IMR-90 (cell line): ENCODE data around the gene SH3RF3. TPM values are rescaled to one million over a fixed set of nuclear protein-coding genes. Genes with fewer than 3 reads are reported as not detected.

ENCODE experiments used
- ATAC-seq: fragments of 200-7000 bp; cut with Tn5 transposase; 2 replicates; pipeline ENCODE4 v1.9.1; 2020; ENCODE audit warnings: low read depth, mild to moderate bottlenecking, moderate library complexity
- BruUV-seq: library from RNA; stranded (reverse); fragments of 400-500 nt; replicated peaks from 2 replicates; lab custom pipeline; 2021; lab: Mats Ljungman, UMichigan
- CTCF ChIA-PET: fragments of 300-600 bp; formaldehyde crosslinking; extraction: SDS; loops from one replicate; lab custom pipeline; 2021; ENCODE audit warnings: antibody characterized with exemption; lab: Yijun Ruan, JAX
- POLR2A ChIA-PET: fragments of 300-600 bp; sonication (Branson Sonifier 250); formaldehyde crosslinking; loops from one replicate; lab custom pipeline; 2022; ENCODE audit warnings: antibody characterized with exemption; ENCODE audit not compliant: unreplicated experiment; lab: Charles Lee
- DNase-seq: peaks from one replicate; pipeline ENCODE4 v3.0.0; 2013
- H2AFZ ChIP-seq: replicated peaks from 2 replicates; pipeline ENCODE3; 2013; ENCODE audit warnings: low read length, mild to moderate bottlenecking; ENCODE audit not compliant: poor library complexity
- H2AK5ac ChIP-seq: 2 replicates; pipeline ENCODE4 v1.6.1; 2013; ENCODE audit warnings: low read depth, low read length, inconsistent platforms
- H2AK9ac ChIP-seq: replicated peaks from 2 replicates; pipeline ENCODE3; 2013; ENCODE audit warnings: mild to moderate bottlenecking, low read depth, low read length, moderate library complexity; ENCODE audit not compliant: poor library complexity
- H2BK120ac ChIP-seq: 2 replicates; pipeline ENCODE4 v1.6.1; 2013; ENCODE audit warnings: low read depth, low read length, inconsistent platforms
- H2BK15ac ChIP-seq: 3 replicates; pipeline ENCODE4 v1.6.1; 2013; ENCODE audit warnings: low read depth, low read length, inconsistent platforms
- H2BK20ac ChIP-seq: 2 replicates; pipeline ENCODE4 v1.6.1; 2013; ENCODE audit warnings: low read depth, mild to moderate bottlenecking, inconsistent platforms, low read length, moderate library complexity
- H2BK5ac ChIP-seq: 2 replicates; pipeline ENCODE4 v1.6.1; 2013; ENCODE audit warnings: mild to moderate bottlenecking, low read depth, low read length, inconsistent platforms; ENCODE audit not compliant: poor library complexity, severe bottlenecking
- H3K14ac ChIP-seq: replicated peaks from 2 replicates; pipeline ENCODE4 v1.6.1; 2013; ENCODE audit warnings: low read depth, low read length, inconsistent platforms
- H3K18ac ChIP-seq: 2 replicates; pipeline ENCODE4 v1.6.1; 2013; ENCODE audit warnings: low read depth, low read length, control low read depth
- H3K23ac ChIP-seq: 2 replicates; pipeline ENCODE4 v1.6.1; 2013; ENCODE audit warnings: low read depth, low read length, inconsistent platforms
- H3K27ac ChIP-seq: 2 replicates; pipeline ENCODE4 v1.5.1; 2013; ENCODE audit warnings: mild to moderate bottlenecking, control low read depth, low read length; ENCODE audit not compliant: insufficient read depth
- H3K27me3 ChIP-seq: 2 replicates; pipeline ENCODE4 v1.6.1; 2013; ENCODE audit warnings: low read length; ENCODE audit not compliant: control insufficient read depth, insufficient read depth
- H3K36me3 ChIP-seq: 2 replicates; pipeline ENCODE4 v1.6.1; 2013; ENCODE audit warnings: low read length, mixed read lengths; ENCODE audit not compliant: control insufficient read depth, insufficient read depth
- H3K4ac ChIP-seq: 2 replicates; pipeline ENCODE4 v1.6.1; 2013; ENCODE audit warnings: low read depth, low read length, inconsistent platforms
- H3K4me1 ChIP-seq: 2 replicates; pipeline ENCODE4 v1.6.1; 2013; ENCODE audit warnings: low read length, mixed read lengths; ENCODE audit not compliant: control insufficient read depth, insufficient read depth
- H3K4me2 ChIP-seq: 2 replicates; pipeline ENCODE4 v1.6.1; 2013; ENCODE audit warnings: low read depth, mild to moderate bottlenecking, control low read depth, low read length, moderate library complexity
- H3K4me3 ChIP-seq: 2 replicates; pipeline ENCODE4 v1.5.1; 2013; ENCODE audit warnings: low read depth, mild to moderate bottlenecking, control low read depth, low read length, moderate library complexity; ENCODE audit not compliant: insufficient read depth
- H3K56ac ChIP-seq: 2 replicates; pipeline ENCODE4 v1.6.1; 2013; ENCODE audit warnings: low read length, inconsistent platforms; ENCODE audit not compliant: insufficient read depth; ENCODE audit errors: extremely low read depth
- H3K79me1 ChIP-seq, 2 experiments: 2 replicates each; pipeline ENCODE4 v1.6.1; 2013; ENCODE audit warnings: low read length in 2 of 2, inconsistent platforms in 1 of 2, low read depth in 1 of 2
- H3K9ac ChIP-seq: 2 replicates; pipeline ENCODE4 v1.6.1; 2013; ENCODE audit warnings: low read depth, low read length, control low read depth
- H3K9me1 ChIP-seq: 2 replicates; pipeline ENCODE4 v1.6.1; 2013; ENCODE audit warnings: low read length, inconsistent platforms; ENCODE audit not compliant: insufficient read depth
- H3K9me3 ChIP-seq: 2 replicates; pipeline ENCODE4 v1.6.1; 2013; ENCODE audit warnings: low read length; ENCODE audit not compliant: control insufficient read depth, insufficient read depth
- H4K20me1 ChIP-seq: 2 replicates; pipeline ENCODE4 v1.6.1; 2013; ENCODE audit warnings: low read length, inconsistent platforms; ENCODE audit not compliant: insufficient read depth
- H4K5ac ChIP-seq: 2 replicates; pipeline ENCODE4 v1.6.1; 2013; ENCODE audit warnings: mild to moderate bottlenecking, low read depth, low read length, control low read depth
- H4K8ac ChIP-seq, 2 experiments: 2 replicates each; pipeline ENCODE4 v1.6.1; 2013; ENCODE audit warnings: low read depth in 2 of 2, low read length in 2 of 2, control low read depth in 1 of 2, inconsistent platforms in 1 of 2
- H4K91ac ChIP-seq: 2 replicates; pipeline ENCODE4 v1.6.1; 2013; ENCODE audit warnings: low read depth, low read length, inconsistent platforms; ENCODE audit not compliant: insufficient read depth
- CEBPB ChIP-seq: IDR thresholded peaks from 2 replicates; pipeline ENCODE4 v1.6.1; 2012; ENCODE audit warnings: low read depth, low read length, improper control_type of control experiment
- FOS ChIP-seq: fragments of 150-350 bp; IDR thresholded peaks from 2 replicates; pipeline ENCODE4 v1.6.1; 2016; ENCODE audit warnings: low read depth, low read length
- MAZ ChIP-seq: IDR thresholded peaks from 2 replicates; pipeline ENCODE4 v1.6.1; 2012; ENCODE audit warnings: low read depth, mild to moderate bottlenecking, low read length, improper control_type of control experiment, moderate library complexity, borderline replicate concordance
- NFE2L2 ChIP-seq: fragments of 150-350 bp; IDR thresholded peaks from 2 replicates; pipeline ENCODE4 v1.6.1; 2016; ENCODE audit warnings: low read depth, mild to moderate bottlenecking, low read length
- RFX5 ChIP-seq: IDR thresholded peaks from 2 replicates; pipeline ENCODE4 v1.8.0; 2012; ENCODE audit warnings: low read depth, mild to moderate bottlenecking, low read length, moderate library complexity
- WGBS, 2 experiments: methylation state at CpG; one replicate each; pipeline versions ENCODE4 v1.1.5 to v1.1.7; 2013; ENCODE audit warnings: missing lambda C conversion rate in 2 of 2; ENCODE audit not compliant: insufficient read length in 1 of 2; ENCODE audit errors: extremely low coverage in 2 of 2; 5-methylcytosine and 5-hydroxymethylcytosine counted together
- dilution Hi-C: fragments of 300-500 bp; cut with HindIII; formaldehyde crosslinking; loops from one replicate; pipeline ENCODE4 v1.14.3; 2018; ENCODE audit warnings: low sequenced_read_pairs; ENCODE audit not compliant: unreplicated experiment
- in situ Hi-C: fragments of 300-500 bp; cut with MboI; formaldehyde crosslinking; loops from 3 replicates; pipeline ENCODE4 v1.14.3; 2019; ENCODE audit warnings: low sequenced_read_pairs, inconsistent platforms, mixed read lengths
- intact Hi-C: fragments of 100-400 bp; cut with micrococcal nuclease; formaldehyde crosslinking; loops from 2 replicates; pipeline ENCODE4 v1.10.0; 2022
- polyA plus RNA-seq, 3 experiments: library from polyadenylated mRNA; depleted of rRNA; stranded (reverse); fragments of >200 nt; gene quantifications; 2 replicates each; pipeline ENCODE4 v1.2.3, GENCODE V29; 2012; ENCODE audit warnings: low replicate concordance in 1 of 3
- total RNA-seq: library from RNA; depleted of rRNA; stranded (reverse); fragments of >200 nt; gene quantifications from 2 replicates; pipeline ENCODE4 v1.2.3, GENCODE V29; 2012
- TF ChIP-seq, protein P1 (sequence below): conservative IDR thresholded peaks from 2 replicates; pipeline ENCODE4 v1.5.1; 2012; ENCODE audit warnings: mild to moderate bottlenecking, low read depth, low read length, improper control_type of control experiment
- TF ChIP-seq, protein P2 (sequence below): fragments of 150-350 bp; IDR thresholded peaks from 2 replicates; pipeline ENCODE4 v1.6.1; 2016; ENCODE audit warnings: low read depth, mild to moderate bottlenecking, low read length, moderate library complexity, borderline replicate concordance
- TF ChIP-seq, protein P3 (sequence below): fragments of 150-350 bp; IDR thresholded peaks from 2 replicates; pipeline ENCODE4 v1.6.1; 2017; ENCODE audit warnings: mild to moderate bottlenecking, antibody characterized with exemption, low read length, low read depth

Gene SH3RF3
- total and polyA plus RNA-seq, 2 of the 4 experiments (the other 2 are of a cell fraction) = 3.4 to 5.3 TPM

- Histone ChIP-seq H3K27ac (peak overlapping the region; percentile 95), H3K36me3 (no peaks in the 10 kb centered on the region), H2AFZ (peak overlapping the region; percentile 77), H2AK5ac (peak overlapping the region; percentile 98), H3K4me1 (peaks cover 47% of the 10 kb centered on the region), H3K23ac (peak overlapping the region; percentile 91), H2BK5ac (peak overlapping the region; percentile 93), H4K20me1 (peaks cover 25% of the 10 kb centered on the region), H4K91ac (peak overlapping the region; percentile 94), H3K14ac (peak overlapping the region; percentile 95), H3K27me3 (no peaks in the 10 kb centered on the region), H3K56ac (peak overlapping the region; percentile 90), H3K18ac (peak overlapping the region; percentile 82), H2BK15ac (peak overlapping the region; percentile 82; the same call in 2 of the 3 replicates), H2BK120ac (peak overlapping the region; percentile 96), H3K4ac (peak overlapping the region; percentile 97), H2BK20ac (peak overlapping the region; percentile 91), H3K9me3 (no peaks in the 10 kb centered on the region), H3K9me1 (peaks cover 47% of the 10 kb centered on the region), H4K5ac (peak overlapping the region; percentile 68), H4K8ac (peak overlapping the region; percentile 82 to 88), H3K4me2 (peak overlapping the region; percentile 43), H3K79me1 (peaks cover 58 to 93% of the 10 kb centered on the region in 2 experiments), H3K9ac (peak overlapping the region; percentile 54), H2AK9ac (peak overlapping the region; percentile 97), H3K4me3 (no peak overlapping the region)
- DNase-seq (peak; percentile 94), ATAC-seq (peak; percentile 68)
- no peak for TF ChIP-seq NFE2L2
- TF ChIP-seq CEBPB = peak; percentile 82
- TF ChIP-seq FOS = peak; percentile 85; the same call in 1 of the 2 replicates
- TF ChIP-seq, protein P1, sequence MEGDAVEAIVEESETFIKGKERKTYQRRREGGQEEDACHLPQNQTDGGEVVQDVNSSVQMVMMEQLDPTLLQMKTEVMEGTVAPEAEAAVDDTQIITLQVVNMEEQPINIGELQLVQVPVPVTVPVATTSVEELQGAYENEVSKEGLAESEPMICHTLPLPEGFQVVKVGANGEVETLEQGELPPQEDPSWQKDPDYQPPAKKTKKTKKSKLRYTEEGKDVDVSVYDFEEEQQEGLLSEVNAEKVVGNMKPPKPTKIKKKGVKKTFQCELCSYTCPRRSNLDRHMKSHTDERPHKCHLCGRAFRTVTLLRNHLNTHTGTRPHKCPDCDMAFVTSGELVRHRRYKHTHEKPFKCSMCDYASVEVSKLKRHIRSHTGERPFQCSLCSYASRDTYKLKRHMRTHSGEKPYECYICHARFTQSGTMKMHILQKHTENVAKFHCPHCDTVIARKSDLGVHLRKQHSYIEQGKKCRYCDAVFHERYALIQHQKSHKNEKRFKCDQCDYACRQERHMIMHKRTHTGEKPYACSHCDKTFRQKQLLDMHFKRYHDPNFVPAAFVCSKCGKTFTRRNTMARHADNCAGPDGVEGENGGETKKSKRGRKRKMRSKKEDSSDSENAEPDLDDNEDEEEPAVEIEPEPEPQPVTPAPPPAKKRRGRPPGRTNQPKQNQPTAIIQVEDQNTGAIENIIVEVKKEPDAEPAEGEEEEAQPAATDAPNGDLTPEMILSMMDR = no peak
- TF ChIP-seq, protein P2, sequence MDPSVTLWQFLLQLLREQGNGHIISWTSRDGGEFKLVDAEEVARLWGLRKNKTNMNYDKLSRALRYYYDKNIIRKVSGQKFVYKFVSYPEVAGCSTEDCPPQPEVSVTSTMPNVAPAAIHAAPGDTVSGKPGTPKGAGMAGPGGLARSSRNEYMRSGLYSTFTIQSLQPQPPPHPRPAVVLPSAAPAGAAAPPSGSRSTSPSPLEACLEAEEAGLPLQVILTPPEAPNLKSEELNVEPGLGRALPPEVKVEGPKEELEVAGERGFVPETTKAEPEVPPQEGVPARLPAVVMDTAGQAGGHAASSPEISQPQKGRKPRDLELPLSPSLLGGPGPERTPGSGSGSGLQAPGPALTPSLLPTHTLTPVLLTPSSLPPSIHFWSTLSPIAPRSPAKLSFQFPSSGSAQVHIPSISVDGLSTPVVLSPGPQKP = no peak
- TF ChIP-seq, protein P3, sequence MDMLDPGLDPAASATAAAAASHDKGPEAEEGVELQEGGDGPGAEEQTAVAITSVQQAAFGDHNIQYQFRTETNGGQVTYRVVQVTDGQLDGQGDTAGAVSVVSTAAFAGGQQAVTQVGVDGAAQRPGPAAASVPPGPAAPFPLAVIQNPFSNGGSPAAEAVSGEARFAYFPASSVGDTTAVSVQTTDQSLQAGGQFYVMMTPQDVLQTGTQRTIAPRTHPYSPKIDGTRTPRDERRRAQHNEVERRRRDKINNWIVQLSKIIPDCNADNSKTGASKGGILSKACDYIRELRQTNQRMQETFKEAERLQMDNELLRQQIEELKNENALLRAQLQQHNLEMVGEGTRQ = no peak
- no peak for TF ChIP-seq RFX5
- no peak for TF ChIP-seq MAZ
- dilution Hi-C loops (no loop called here), in situ Hi-C loops (no loop called here), intact Hi-C loops (loop anchor here (5.0 kb wide), 2 partner anchors 70 to 75 kb away; no protein-coding TSS in a partner anchor)
- no TSS peak for BruUV-seq
- ChIA-PET CTCF (interaction anchor here (0.6 to 1.3 kb wide), 2 partner anchors 25 to 76 kb away, joined by 3 to 4 read pairs; no protein-coding TSS in a partner anchor), POLR2A (no interaction called here)
- 7% methylated on average over 3 of the region's 12 CpGs; no CpG with 5 or more reads in 1 of the 2 experiments for WGBS, 2 experiments
Observed at GRCh38 chr2:109242654-109243331, 113.8 kb downstream of the SH3RF3 start.
